Ascending aorta (tissue), 2 donors: ENCODE measurements around the gene FIBP. TPM values are rescaled to one million over a fixed set of nuclear protein-coding genes. Genes with fewer than 3 reads are reported as not detected.
A peak's percentile ranks its signal among the peaks of the same experiment; 100 is the strongest.

Experiments used
- DNase-seq, 2 donors: peaks; one replicate each; pipeline ENCODE4 v3.0.0-alpha.2; 2019; ENCODE audit warnings: low spot score in 2 of 2
- H3K27ac ChIP-seq, 2 donors: fragments of 200-600 bp; sonication (generic); one replicate each; pipeline ENCODE4 v1.5.1; 2016 to 2017; ENCODE audit warnings: mild to moderate bottlenecking in 1 of 2
- H3K27me3 ChIP-seq: fragments of 200-600 bp; sonication (generic); one replicate; pipeline ENCODE4 v1.5.1; 2017
- H3K36me3 ChIP-seq, 2 donors: fragments of 200-600 bp; sonication (generic); one replicate each; pipeline ENCODE4 v1.5.1; 2016
- H3K4me1 ChIP-seq, 2 donors: fragments of 200-600 bp; sonication (generic); one replicate each; pipeline ENCODE4 v1.5.1; 2016 to 2017; ENCODE audit warnings: mild to moderate bottlenecking in 1 of 2
- H3K4me3 ChIP-seq, 2 donors: fragments of 200-600 bp; sonication (generic); one replicate each; pipeline ENCODE4 v1.5.1; 2016 to 2017; ENCODE audit warnings: mild to moderate bottlenecking in 1 of 2
- H3K9me3 ChIP-seq, 2 donors: fragments of 200-600 bp; sonication (generic); one replicate each; pipeline ENCODE4 v1.5.1; 2016
- intact Hi-C: fragments of 100-400 bp; cut with DNase I; formaldehyde crosslinking; loops from one replicate; pipeline ENCODE4 v1.15.1; 2023
- total RNA-seq: library from RNA; depleted of rRNA; stranded (reverse); fragments of >200 nt; gene quantifications from one replicate; pipeline ENCODE4 v1.1.0, GENCODE V29; 2016
- TF ChIP-seq, protein P1 (sequence below), 3 experiments: fragments of 200-600 bp in 2 of 3; fragments of 450-650 bp in 1 of 3; sonication (generic) in 2 of 3; IDR thresholded peaks; one replicate each; pipeline ENCODE4 v1.5.1; 2016 to 2019; ENCODE audit warnings: antibody characterized with exemption in 3 of 3, mild to moderate bottlenecking in 1 of 3, moderate library complexity in 1 of 3

Gene FIBP
- total RNA-seq, 1 donor from 2014 or later, result 57.2 TPM

DNA sequence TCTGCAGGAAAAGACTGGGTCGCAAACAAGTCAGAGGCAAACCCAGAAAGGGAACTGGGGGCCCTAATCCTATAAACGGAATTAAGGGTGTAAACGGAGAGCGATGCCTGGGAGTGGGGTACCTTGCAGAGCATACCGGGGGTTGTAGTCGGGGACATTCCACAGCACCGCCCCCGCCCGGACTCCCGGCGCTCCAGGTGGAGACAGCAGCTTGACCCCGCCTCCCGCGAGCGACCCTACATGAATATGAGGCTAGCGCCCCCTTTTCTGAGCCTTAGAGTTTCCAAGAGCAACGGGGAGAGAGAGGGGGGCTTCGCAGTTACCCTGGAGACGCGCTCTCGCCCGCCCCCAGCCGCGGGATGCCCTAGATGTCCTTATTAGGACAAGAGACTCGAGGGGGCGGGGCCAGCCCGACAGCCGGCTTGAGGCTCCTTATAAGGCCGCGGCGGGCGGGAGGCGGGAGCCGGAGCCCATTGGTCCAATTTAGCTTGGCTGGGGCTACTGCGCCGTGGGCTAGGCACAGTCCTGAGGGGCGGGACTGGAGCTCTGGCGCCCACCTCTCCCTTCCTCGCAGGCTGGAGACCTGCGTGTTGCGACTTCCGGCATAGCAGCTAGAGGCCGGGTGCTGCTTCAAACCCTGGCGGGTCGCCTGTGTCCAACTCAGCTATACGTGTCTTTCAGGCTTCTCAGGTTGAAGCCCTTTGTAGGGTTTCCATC lies 29.0 kb downstream of the FIBP start:
- no peaks in the 10 kb centered on the region for H3K27me3 ChIP-seq
- intact Hi-C loops, result loop anchor here (1.0 to 10.0 kb wide), 6 partner anchors 26 to 442 kb away; partner anchors contain the start of genes FIBP, KAT5, MAP3K11 and PCNX3
- no peaks in the 10 kb centered on the region for H3K9me3 ChIP-seq
- peak overlapping the region; percentile 84 to 99 for H3K4me3 ChIP-seq
- H3K36me3 ChIP-seq, result peaks cover 45 to 46% of the 10 kb centered on the region in 2 donors
- DNase-seq, result peak; percentile 99 to 100
- TF ChIP-seq, protein P1, sequence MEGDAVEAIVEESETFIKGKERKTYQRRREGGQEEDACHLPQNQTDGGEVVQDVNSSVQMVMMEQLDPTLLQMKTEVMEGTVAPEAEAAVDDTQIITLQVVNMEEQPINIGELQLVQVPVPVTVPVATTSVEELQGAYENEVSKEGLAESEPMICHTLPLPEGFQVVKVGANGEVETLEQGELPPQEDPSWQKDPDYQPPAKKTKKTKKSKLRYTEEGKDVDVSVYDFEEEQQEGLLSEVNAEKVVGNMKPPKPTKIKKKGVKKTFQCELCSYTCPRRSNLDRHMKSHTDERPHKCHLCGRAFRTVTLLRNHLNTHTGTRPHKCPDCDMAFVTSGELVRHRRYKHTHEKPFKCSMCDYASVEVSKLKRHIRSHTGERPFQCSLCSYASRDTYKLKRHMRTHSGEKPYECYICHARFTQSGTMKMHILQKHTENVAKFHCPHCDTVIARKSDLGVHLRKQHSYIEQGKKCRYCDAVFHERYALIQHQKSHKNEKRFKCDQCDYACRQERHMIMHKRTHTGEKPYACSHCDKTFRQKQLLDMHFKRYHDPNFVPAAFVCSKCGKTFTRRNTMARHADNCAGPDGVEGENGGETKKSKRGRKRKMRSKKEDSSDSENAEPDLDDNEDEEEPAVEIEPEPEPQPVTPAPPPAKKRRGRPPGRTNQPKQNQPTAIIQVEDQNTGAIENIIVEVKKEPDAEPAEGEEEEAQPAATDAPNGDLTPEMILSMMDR (IDR thresholded peaks at IDR 0.05), result peak in 1 of 3 experiments; percentile 16
- peaks cover 21 to 27% of the 10 kb centered on the region in 2 donors for H3K4me1 ChIP-seq
- peak overlapping the region; percentile 94 to 99 for H3K27ac ChIP-seq

GRCh38 chr11:65858681-65859087 lies 29.6 kb downstream of the FIBP start:
- no peak for DNase-seq
- TF ChIP-seq, protein P1 (IDR thresholded peaks at IDR 0.05), result no peak
- Histone ChIP-seq H3K36me3 (peaks cover 45 to 46% of the 10 kb centered on the region in 2 donors), H3K27me3 (no peaks in the 10 kb centered on the region), H3K9me3 (no peaks in the 10 kb centered on the region), H3K4me3 (peak overlapping the region; percentile 84 to 99), H3K4me1 (peaks cover 21 to 27% of the 10 kb centered on the region in 2 donors), H3K27ac (peak overlapping the region; percentile 94 to 99)
- intact Hi-C loops, result loop anchor here (1.0 to 10.0 kb wide), 9 partner anchors 26 to 441 kb away; partner anchors contain the start of genes C11orf68, DRAP1, FIBP and KAT5

GRCh38 chr11:65857853-65858680 lies 30.2 kb downstream of the FIBP start, which contains the start of gene CFL1:
Gene CFL1, minus strand, starts transcription at chr11:65858180. Its CDS starts 81 bp downstream, at chr11:65858099.
- DNase-seq, result peak; percentile 91 to 99
- peaks cover 45 to 46% of the 10 kb centered on the region in 2 donors for H3K36me3 ChIP-seq
- peaks cover 21 to 27% of the 10 kb centered on the region in 2 donors for H3K4me1 ChIP-seq
- intact Hi-C loops, result loop anchor here (1.0 to 10.0 kb wide), 7 partner anchors 25 to 441 kb away; partner anchors contain the start of genes C11orf68, DRAP1, MAP3K11 and PCNX3
- H3K27ac ChIP-seq, result peak within 1 kb of the TSS; percentile 97 to 99
- TF ChIP-seq, protein P1 (IDR thresholded peaks at IDR 0.05), result peak in 1 of 3 experiments; percentile 1
- no peaks in the 10 kb centered on the region for H3K27me3 ChIP-seq
- H3K4me3 ChIP-seq, result peak within 1 kb of the TSS; percentile 84 to 99
- no peaks in the 10 kb centered on the region for H3K9me3 ChIP-seq

DNA sequence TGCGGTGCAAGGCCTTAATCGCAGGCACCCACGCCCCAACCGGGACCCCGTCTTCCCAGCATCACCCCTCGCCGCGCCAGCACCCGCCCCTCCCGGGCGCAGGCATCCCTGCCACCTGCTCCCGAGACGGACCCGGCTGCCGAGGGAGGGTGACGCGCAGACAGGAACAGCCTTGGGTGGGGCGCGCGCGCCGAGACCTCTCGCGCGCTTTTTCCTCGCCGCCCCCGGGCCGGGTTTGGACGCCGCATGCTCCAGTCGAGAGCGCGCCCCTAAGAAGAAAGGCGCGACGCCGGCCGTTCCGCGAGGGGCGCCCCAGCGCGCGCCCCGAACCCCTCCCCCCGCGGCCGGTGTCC lies 30.8 kb downstream of the FIBP start:
- TF ChIP-seq, protein P1 (IDR thresholded peaks at IDR 0.05), result peak in 1 of 3 experiments; percentile 22
- peak overlapping the region; percentile 84 to 99 for H3K4me3 ChIP-seq
- H3K4me1 ChIP-seq, result peaks cover 21 to 27% of the 10 kb centered on the region in 2 donors
- H3K36me3 ChIP-seq, result peaks cover 45 to 46% of the 10 kb centered on the region in 2 donors
- peak in 1 of 2 donors; percentile 8 for DNase-seq
- H3K27me3 ChIP-seq, result no peaks in the 10 kb centered on the region
- intact Hi-C loops, result loop anchor here (5.0 to 10.0 kb wide), 2 partner anchors 407 to 440 kb away; partner anchors contain the start of gene RAB1B
- peak overlapping the region; percentile 97 to 99 for H3K27ac ChIP-seq
- H3K9me3 ChIP-seq, result no peaks in the 10 kb centered on the region
